Right lobe of liver (tissue), 6 donors: ENCODE results near the gene ANAPC15. TPM values are rescaled to one million over a fixed set of nuclear protein-coding genes. Genes with fewer than 3 reads are reported as not detected.

Experiments used
- ATAC-seq, 4 donors: fragments of 200-7000 bp; cut with Tn5 transposase; one replicate each; pipeline ENCODE4 v1.9.1; 2020; ENCODE audit warnings: mild to moderate bottlenecking in 4 of 4, moderate library complexity in 4 of 4
- DNase-seq, 3 donors: peaks; one replicate each; pipeline ENCODE4 v3.0.0-alpha.2; 2020
- H3K27ac ChIP-seq, 3 donors: fragments of 200-600 bp; one replicate each; pipeline ENCODE4 v1.8.0; 2022
- H3K27me3 ChIP-seq, 2 donors: fragments of 200-600 bp; one replicate each; pipeline ENCODE4 v1.8.0; 2022
- H3K36me3 ChIP-seq, 4 donors: fragments of 200-600 bp; sonication (generic) in 1 of 4; one replicate each; pipeline versions ENCODE4 v1.5.1 to v1.8.0; 2017 to 2022; ENCODE audit warnings: control low read depth in 1 of 4
- H3K4me1 ChIP-seq, 4 donors: fragments of 200-600 bp; sonication (generic) in 1 of 4; one replicate each; pipeline versions ENCODE4 v1.5.1 to v1.8.0; 2017 to 2022; ENCODE audit warnings: control low read depth in 1 of 4
- H3K4me3 ChIP-seq, 3 donors: fragments of 200-600 bp; one replicate each; pipeline ENCODE4 v1.8.0; 2022
- H3K9me3 ChIP-seq, 4 donors: fragments of 200-600 bp; sonication (generic) in 1 of 4; one replicate each; pipeline versions ENCODE4 v1.5.1 to v1.8.0; 2017 to 2022; ENCODE audit warnings: control low read depth in 1 of 4
- POLR2A ChIP-seq: fragments of 450-650 bp; IDR thresholded peaks from one replicate; pipeline ENCODE4 v1.6.1; 2017; ENCODE audit warnings: antibody characterized with exemption, mild to moderate bottlenecking
- WGBS: methylation state at CpG from one replicate; pipeline ENCODE4 v1.1.6; 2018; ENCODE audit warnings: low coverage, low lambda C conversion rate; ENCODE audit not compliant: insufficient coverage; ENCODE audit errors: missing lambda C conversion rate; 5-methylcytosine and 5-hydroxymethylcytosine counted together
- intact Hi-C, 2 donors: fragments of 100-400 bp; cut with DNase I; formaldehyde crosslinking; loops; one replicate each; pipeline versions ENCODE4 v1.11.2 to v1.14.1; 2022
- total RNA-seq, 6 experiments: library from RNA; depleted of rRNA in 2 of 6; stranded (reverse); fragments of >200 nt in 2 of 6; fragmentation: NEBNext Ultra II Directional in 3 of 6; extraction: Animal tissue kit (Norgen Biotek cat#: 25700) in 3 of 6; gene quantifications; one replicate each; pipeline versions ENCODE4 v1.1.0 to v1.2.4, GENCODE V29; 2016 to 2023
- TF ChIP-seq, protein P1 (sequence below), 4 donors: fragments of 200-600 bp in 3 of 4; fragments of 450-650 bp in 1 of 4; IDR thresholded peaks; one replicate each; pipeline versions ENCODE4 v1.5.1 to v1.8.0; 2016 to 2022; ENCODE audit warnings: antibody characterized with exemption in 4 of 4, mild to moderate bottlenecking in 2 of 4
- donor health status: DM: no; HTN: yes; CAD: no.
- donor health status: DM: no; HTN: no; CAD: no.
- donor health status: DM: no; HTN: no; CAD: no.
- donor health status: DM: no; HTN: yes; CAD: no.
- donor health status: DM: no; HTN: yes; CAD: no.

The ANAPC15 gene
- total RNA-seq, 6 experiments from 2014 or later = 11.8 to 17.0 (median 14.2) TPM

DNA sequence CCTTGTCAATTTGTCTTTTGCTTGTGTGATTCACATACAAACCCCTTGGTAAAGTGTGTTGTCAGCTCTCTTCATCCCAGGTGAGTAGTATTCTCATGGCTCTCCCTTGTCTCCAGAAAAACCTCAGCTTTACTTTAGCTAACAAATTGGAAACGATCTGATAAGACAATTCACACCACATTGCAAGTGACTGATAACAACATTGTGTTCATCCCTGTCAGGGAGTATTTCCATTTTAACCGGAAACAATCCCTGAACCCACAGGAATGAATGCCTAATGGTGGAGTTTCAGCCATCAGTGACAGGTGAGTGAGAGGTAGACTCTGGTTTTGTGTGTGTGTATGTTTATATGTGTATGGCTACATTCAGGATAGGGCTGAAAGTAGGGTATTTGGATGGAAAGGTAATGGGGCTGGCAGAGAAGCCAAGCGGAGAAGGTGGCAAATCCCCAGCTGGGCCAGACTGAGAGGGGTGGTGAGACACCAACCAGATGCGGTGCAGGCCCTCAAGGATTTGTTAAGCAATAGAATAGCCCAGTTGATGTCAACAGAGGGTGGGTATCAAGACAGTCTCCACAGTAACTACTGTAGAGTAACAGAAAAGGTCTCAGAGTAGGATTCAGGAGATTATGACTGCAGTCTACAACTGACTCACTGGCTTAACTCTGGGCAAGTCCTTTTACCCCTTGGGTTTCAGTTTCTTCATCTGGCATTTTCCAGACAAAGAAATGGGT, 24.3 kb downstream of the ANAPC15 start:
- ATAC-seq (no peak), DNase-seq (no peak)
- Histone ChIP-seq H3K9me3 (no peaks in the 10 kb centered on the region), H3K27ac (no peak overlapping the region), H3K4me3 (no peak overlapping the region), H3K4me1 (peaks cover 0 to 7% (median 0%) of the 10 kb centered on the region in 4 donors), H3K27me3 (no peaks in the 10 kb centered on the region), H3K36me3 (peaks cover 0 to 9% (median 0%) of the 10 kb centered on the region in 4 donors)
- intact Hi-C loops = no loop called here
- TF ChIP-seq POLR2A = no peak
- TF ChIP-seq, protein P1, sequence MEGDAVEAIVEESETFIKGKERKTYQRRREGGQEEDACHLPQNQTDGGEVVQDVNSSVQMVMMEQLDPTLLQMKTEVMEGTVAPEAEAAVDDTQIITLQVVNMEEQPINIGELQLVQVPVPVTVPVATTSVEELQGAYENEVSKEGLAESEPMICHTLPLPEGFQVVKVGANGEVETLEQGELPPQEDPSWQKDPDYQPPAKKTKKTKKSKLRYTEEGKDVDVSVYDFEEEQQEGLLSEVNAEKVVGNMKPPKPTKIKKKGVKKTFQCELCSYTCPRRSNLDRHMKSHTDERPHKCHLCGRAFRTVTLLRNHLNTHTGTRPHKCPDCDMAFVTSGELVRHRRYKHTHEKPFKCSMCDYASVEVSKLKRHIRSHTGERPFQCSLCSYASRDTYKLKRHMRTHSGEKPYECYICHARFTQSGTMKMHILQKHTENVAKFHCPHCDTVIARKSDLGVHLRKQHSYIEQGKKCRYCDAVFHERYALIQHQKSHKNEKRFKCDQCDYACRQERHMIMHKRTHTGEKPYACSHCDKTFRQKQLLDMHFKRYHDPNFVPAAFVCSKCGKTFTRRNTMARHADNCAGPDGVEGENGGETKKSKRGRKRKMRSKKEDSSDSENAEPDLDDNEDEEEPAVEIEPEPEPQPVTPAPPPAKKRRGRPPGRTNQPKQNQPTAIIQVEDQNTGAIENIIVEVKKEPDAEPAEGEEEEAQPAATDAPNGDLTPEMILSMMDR (IDR thresholded peaks at IDR 0.05) = no peak
- WGBS = 88% methylated on average over 4 of the region's 4 CpGs

DNA sequence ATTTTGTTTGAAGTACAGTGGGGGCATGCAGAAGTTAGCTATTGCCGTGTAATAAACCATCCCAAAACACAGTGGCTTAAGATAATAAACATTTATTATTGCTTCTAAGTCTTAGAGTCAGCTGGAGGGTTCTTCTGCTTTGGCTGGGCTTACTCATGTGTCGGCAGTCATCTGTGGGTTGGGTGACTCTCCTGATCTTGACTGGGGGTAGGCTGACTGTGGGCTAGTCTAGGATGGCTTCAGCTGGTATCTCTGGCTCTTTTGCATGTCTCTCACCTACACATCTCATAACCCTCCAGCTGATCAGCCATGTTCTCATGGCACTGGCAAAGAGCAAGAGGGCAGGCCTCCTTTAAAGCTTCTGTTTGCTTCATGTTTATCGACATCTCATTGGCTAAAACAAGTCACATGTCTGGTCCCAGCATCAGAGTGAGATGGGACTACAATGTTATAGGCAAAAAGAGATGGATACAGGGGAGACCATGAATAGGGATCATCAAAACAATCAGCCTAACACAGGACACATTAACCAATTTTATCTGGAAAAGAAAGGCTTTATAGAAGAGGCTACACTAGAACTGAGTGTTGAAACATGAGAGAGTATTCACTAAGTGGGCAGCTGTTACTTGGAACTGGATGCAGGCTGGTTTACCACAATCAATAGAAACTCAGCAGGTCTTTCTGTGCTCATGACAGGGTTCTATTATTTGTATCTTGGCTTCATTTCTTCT, 26.7 kb downstream of the ANAPC15 start:
- TF ChIP-seq, protein P1 (IDR thresholded peaks at IDR 0.05) = no peak
- TF ChIP-seq POLR2A = no peak
- Histone ChIP-seq H3K4me1 (peaks cover 0 to 6% (median 0%) of the 10 kb centered on the region in 4 donors), H3K27me3 (no peaks in the 10 kb centered on the region), H3K9me3 (no peaks in the 10 kb centered on the region), H3K27ac (no peak overlapping the region), H3K36me3 (peaks cover 0 to 9% (median 0%) of the 10 kb centered on the region in 4 donors), H3K4me3 (no peak overlapping the region)
- no peak for DNase-seq
- 96% methylated on average over 3 of the region's 3 CpGs for WGBS
- ATAC-seq = no peak
- intact Hi-C loops = no loop called here

DNA sequence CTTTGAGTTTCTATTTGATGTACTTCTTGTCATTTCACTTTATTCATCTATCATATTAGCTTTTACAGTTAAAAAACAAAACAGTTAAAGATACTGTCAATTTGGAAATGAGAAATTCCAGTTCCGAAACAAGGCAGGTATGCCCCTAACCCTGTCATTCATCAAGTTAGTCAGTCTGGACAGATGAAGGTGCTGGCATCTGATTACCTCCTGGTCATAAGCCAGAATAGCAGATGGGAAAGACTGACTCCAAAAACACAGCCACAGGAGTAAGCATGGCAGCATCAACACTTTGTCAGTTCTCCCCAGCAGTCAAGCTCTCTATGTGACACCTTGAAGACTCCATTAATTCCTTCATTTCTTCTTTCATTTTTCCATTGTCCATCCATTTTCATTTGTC, 27.5 kb downstream of the ANAPC15 start:
- no peak for ATAC-seq
- no peak for TF ChIP-seq POLR2A
- TF ChIP-seq, protein P1 (IDR thresholded peaks at IDR 0.05) = no peak
- Histone ChIP-seq H3K36me3 (peaks cover 0 to 9% (median 0%) of the 10 kb centered on the region in 4 donors), H3K4me3 (no peak overlapping the region), H3K4me1 (peaks cover 0 to 6% (median 0%) of the 10 kb centered on the region in 4 donors), H3K9me3 (no peaks in the 10 kb centered on the region), H3K27ac (no peak overlapping the region), H3K27me3 (no peaks in the 10 kb centered on the region)
- intact Hi-C loops = no loop called here
- no peak for DNase-seq
- WGBS = 88% methylated on average over 1 of the region's 1 CpG

DNA sequence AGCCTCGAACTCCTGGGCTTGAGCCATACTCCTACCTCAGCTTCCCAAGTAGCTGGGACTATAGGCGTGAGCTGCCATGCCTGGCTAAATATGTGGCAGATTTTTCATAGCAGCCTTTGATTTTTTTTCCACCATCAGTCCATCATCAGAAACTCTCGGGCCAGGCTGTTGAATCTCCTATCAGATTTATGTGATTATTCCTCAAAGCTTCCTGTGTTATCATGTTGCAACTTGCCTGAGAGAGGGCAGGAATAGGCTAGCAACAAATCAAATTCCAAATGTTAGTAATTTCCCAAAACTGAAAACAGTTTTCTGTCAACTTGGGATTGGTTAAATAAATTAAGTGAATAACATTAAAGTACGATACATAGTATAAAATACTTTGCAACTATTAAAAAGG, 28.4 kb downstream of the ANAPC15 start:
- TF ChIP-seq, protein P1 (IDR thresholded peaks at IDR 0.05) = no peak
- no peak for TF ChIP-seq POLR2A
- H3K27me3 ChIP-seq = no peaks in the 10 kb centered on the region
- DNase-seq = no peak
- H3K36me3 ChIP-seq = peaks cover 0 to 4% (median 0%) of the 10 kb centered on the region in 4 donors
- H3K9me3 ChIP-seq = no peaks in the 10 kb centered on the region
- WGBS = 77% methylated on average over 3 of the region's 4 CpGs
- intact Hi-C loops = no loop called here
- ATAC-seq = no peak
- no peak overlapping the region for H3K4me3 ChIP-seq
- no peak overlapping the region for H3K27ac ChIP-seq
- H3K4me1 ChIP-seq = peaks cover 0 to 10% (median 0%) of the 10 kb centered on the region in 4 donors
